ENCODE data around the gene HNRNPDL.
A peak's percentile ranks its signal among the peaks of the same experiment; 100 is the strongest.
"Not testable (repeated sequence)": the region's sequence is repeated elsewhere in the genome, so short reads cannot be mapped to it uniquely, and the experiment has no call there.

HNRNPDL gene

DNA sequence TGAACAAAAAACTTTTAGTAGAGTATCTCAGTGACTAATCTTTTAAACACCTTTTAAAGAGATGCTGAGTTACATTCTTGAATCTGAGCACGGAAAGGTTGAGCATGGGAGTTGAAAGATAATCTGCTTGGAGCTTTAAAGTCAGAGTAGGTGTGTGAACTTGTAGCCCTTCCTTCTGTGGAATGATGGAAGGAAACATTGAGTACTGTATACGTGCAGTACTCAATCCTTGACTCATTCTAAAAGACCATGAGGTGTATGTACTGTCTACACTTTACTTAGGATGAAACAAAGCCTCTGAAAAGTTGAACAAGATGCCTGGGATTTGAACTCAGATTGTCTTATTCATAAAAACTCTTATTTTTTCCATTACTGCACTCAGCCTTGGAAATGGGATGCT lies 3.5 kb upstream of the HNRNPDL start:
- FAIRE-seq, result no peak

GRCh38 chr4:82432596-82432995 lies 2.3 kb upstream of the HNRNPDL start:
- DNase-seq (ENCODE audit: low spot score) (no peak), FAIRE-seq (no peak)

More for the DNA sequence above, 3.5 kb upstream of the HNRNPDL start:
- DNase-seq (ENCODE audit: low spot score), result no peak

DNA sequence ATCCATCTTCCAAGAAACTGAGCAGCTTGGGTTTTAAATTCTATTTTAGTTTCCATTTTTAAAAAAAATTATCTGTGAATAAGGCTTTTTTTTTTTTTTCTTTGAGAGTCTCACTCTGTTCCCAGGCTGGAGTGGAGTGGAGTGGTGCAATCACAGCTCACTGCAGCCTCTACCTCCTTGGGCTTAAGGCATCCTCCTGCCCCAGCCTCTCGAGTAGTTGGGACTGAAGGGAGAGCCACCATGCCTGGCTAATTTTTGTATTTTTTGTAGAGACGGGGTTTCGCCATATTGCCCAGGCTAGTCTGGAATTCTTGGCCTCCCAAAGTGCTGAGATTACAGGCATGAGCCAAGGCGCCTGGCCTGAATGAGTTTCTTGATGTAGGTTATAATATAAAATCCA lies 1.6 kb upstream of the HNRNPDL start:
- FAIRE-seq, result no peak
- DNase-seq (ENCODE audit: low spot score), result no peak

DNA sequence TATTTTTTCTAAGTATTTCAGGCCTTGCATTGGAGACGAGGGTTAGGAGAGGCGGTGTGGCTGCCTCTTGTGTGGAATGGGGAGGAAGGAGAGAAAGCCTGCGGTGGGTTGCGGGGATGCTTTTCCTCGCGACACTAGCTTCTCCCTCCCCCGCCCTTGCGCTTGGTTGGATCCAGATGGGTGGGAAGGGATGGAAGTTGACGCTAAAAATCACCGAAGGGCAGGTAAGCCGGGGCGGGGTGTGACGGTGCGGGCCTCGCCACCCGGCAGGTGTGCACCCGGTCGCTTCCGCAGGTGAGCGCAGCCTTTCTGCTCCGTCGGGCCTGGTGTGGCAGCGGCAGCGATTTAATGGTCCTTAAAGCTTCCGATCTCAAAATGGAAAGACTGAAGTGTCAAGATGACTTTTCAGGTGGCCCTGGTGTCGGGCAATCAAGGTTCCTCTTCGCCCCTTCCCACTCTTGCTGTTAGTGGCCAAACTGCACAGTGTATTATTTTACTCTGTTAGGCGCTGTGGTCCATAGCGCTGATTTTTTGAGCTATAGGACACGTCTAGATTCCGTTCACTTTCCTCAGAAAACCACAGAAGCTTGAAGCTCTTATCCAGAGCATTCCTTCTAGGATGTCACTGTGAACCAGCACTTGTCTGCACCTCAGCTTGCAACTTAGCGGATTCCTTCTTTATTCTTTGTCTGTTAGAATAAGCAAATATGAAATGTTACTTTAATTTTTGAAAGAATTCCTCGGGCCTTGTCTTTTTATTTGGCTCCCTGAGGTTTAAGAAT lies 893 bp upstream of the HNRNPDL start:
- FAIRE-seq, result no peak

DNA sequence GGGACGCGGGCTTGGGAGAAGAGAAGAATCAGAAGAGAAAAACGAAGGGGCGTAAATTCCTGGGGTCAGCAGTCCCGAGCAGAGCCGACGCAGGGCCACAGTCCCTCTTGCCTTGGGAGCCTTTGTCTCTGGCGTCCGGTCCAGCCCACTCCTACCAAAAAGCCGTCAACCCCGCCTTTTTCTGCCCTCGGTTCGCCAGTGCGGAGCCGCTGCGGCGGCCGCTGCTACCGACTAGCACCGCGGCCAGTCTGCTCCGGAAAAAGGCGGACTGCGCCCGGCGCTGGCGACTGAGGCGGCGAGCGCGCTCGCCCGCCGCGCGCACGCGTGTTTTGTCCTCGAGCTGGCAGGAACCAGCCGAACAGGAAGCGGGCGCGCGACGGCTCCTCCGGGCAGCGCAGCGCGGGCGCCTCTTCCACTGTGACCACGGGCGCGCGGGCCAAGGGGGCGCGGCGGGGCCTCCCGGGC lies 502 bp downstream of the HNRNPDL start:
- FAIRE-seq (no peak), DNase-seq (ENCODE audit: low spot score) (no peak)

More for the DNA sequence above, 893 bp upstream of the HNRNPDL start:
- DNase-seq (ENCODE audit: low spot score), result peak; percentile 27

- FAIRE-seq, result peak; percentile 92
- peak; percentile 94 for DNase-seq (ENCODE audit: low spot score)
Measured at GRCh38 chr4:82428969-82429727, 1.1 kb downstream of the HNRNPDL start.

DNA sequence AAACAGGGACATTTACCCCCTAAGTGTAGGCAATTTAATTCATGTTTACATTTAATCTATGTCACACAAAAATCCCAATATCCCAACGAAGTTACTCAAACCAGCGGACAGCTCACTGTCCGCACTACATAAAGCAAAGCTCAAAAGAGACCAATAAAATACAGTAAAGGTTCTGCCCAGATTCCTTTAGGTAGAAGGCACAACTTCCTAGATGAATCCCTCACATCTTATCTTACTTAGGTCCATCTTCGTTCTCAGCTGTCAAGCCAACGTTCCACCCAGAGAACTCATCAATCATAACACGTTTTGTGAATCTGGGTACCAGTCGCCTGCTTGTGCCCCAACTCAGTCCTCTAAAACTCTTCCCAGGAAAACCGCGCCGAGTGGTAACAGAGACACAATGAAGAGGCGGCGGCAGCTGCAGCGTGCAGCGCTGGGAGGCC lies 1.7 kb downstream of the HNRNPDL start:
- no peak for DNase-seq (ENCODE audit: low spot score)
- FAIRE-seq, result no peak

DNA sequence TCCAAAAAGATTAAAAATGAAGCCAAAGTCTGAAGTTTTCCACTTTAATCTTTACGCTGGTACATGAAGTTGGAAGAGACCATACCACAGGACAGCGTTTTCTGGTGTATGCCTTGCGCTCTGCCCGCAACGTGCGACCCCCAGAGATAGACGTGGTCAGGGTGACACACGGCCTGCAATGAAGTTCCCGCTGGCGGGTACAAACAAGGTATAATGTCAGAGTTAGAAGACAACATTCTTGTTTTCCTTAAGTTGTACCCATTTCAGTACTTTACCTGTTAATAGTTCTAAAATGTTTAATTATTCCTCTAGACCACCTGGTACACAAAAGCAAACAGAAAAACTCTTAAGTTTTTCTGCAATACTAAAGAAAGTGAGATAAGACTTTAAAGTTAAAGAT lies 4.8 kb downstream of the HNRNPDL start:
- DNase-seq (ENCODE audit: low spot score), result no peak

GRCh38 chr4:82423245-82424054 lies 6.8 kb downstream of the HNRNPDL start:
- DNase-seq (ENCODE audit: low spot score) (no peak), FAIRE-seq (no peak)

More for the DNA sequence above, 4.8 kb downstream of the HNRNPDL start:
- FAIRE-seq, result no peak

GRCh38 chr4:82422616-82423015 lies 7.6 kb downstream of the HNRNPDL start:
- DNase-seq (ENCODE audit: low spot score) (no peak), FAIRE-seq (no peak)

DNA sequence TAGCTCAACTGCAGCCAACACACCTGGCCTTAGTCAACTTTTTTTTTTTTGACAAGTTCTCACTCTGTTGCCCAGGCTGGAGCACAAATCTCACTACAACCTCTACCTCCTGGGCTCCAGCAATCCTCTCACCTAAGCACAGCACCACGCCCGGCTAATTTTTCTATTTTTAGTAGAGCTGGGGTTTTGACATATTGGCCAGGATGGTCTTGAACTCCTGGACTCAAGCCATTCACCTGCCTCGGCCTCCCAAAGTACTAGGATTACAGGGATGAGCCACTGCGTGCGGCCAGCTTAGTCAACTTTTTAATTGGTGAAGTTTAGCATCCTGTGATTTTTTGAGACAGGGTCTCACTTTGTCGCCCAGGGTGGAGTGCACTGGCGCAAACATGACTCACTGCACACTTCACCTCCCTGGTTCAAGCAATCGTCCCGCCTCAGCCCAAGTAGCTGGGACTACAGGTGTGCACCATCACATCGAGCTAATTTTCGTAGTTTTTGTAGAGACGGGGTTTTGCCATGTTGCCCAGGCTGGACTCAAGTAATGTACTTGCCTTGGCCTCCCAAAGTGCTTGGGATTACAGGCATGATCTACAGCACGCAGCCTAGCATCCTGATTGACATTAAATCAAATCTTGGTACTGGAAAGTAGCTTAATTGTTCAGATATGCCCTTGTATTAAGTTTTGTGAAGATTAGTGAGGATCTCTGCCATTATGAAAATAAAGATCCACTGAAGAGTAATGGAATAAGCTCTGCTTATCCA lies 8.3 kb downstream of the HNRNPDL start:
- FAIRE-seq, result no peak
- no peak for DNase-seq (ENCODE audit: low spot score)

GRCh38 chr4:82419451-82419850 lies 10.8 kb downstream of the HNRNPDL start:
- FAIRE-seq (no peak), DNase-seq (ENCODE audit: low spot score) (no peak)

GRCh38 chr4:82415922-82416365 lies 14.3 kb downstream of the HNRNPDL start:
- FAIRE-seq, result no peak
- DNase-seq (ENCODE audit: low spot score), result no peak

- not testable (repeated sequence) for FAIRE-seq; DNase-seq (ENCODE audit: low spot score)
Measured at GRCh38 chr4:82415061-82415460, 15.2 kb downstream of the HNRNPDL start.

DNA sequence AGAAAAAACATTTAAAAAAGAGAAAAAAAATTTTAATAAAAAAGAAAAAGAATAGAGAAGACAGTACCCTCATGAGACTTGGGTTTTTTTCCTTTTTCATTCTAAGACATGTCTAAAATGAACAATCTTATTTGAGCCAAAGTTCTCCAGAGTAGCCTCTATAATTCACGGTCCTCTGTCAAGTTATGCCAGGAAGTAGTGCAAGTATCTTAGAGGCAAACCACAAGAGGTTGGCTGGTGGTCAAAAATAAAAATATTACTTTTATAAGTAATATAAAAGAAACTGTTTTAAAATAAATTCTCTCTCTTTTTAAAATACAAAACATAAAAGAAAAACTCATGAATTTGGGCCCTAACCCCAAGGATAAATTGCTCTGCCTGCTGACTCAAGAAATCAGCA lies 26.5 kb downstream of the HNRNPDL start:
- no peak for FAIRE-seq
- DNase-seq (ENCODE audit: low spot score), result no peak

- no peak for FAIRE-seq
- no peak for DNase-seq (ENCODE audit: low spot score)
Measured at GRCh38 chr4:82402196-82402775, 28.0 kb downstream of the HNRNPDL start.

GRCh38 chr4:82401600-82401999 lies 28.7 kb downstream of the HNRNPDL start:
- DNase-seq (ENCODE audit: low spot score) (no peak), FAIRE-seq (no peak)

DNA sequence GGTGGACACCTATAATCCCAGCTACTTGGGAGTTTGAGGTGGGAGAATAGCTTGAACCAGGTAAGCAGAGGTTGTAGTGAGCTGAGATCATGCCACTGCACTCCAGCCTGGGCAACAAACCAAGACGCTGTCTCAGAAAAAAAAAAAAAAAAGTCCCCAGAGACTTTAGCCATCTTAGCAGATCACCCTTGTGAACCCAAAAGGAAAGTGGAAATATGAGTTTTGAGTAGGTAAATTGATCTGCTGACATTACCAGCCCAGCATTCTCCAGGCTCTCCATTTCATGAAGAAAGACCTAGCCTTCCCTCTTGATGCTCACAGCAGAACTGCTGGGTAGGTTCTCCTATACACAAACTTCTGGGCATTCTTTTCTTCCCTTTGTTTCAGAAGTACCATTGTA lies 32.0 kb downstream of the HNRNPDL start:
- DNase-seq (ENCODE audit: low spot score), result no peak
- no peak for FAIRE-seq

- FAIRE-seq (no peak), DNase-seq (ENCODE audit: low spot score) (no peak)
Measured at GRCh38 chr4:82397527-82397926, 32.7 kb downstream of the HNRNPDL start.

DNA sequence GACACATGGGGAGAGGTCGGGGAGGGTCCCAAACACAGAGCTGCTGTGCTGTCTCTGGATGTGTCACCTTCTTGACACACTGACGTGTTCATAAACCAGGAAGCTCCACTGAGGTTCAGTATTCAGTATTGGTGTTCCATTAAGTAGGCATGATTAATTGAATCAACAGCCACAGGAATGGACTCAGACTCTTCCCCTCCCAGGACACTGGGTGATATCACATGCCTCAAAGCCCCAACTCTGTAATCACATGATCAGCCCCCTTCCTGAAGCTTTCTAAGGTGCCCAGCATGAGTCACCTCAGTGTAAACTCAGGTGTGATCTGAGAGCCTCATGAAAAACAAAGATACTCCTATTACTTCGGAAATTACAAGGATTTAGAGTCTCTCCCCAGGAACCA lies 35.4 kb downstream of the HNRNPDL start:
- DNase-seq (ENCODE audit: low spot score) (peak; percentile 50), FAIRE-seq (no peak)

Measured in urothelium cell line (cell line).